ENCODE results near the gene CACNA1C. TPM values are rescaled to one million over a fixed set of nuclear protein-coding genes. Genes with fewer than 3 reads are reported as not detected.
A peak's percentile ranks its signal among the peaks of the same experiment; 100 is the strongest.
"Not testable (repeated sequence)": the region's sequence is repeated elsewhere in the genome, so short reads cannot be mapped to it uniquely, and the experiment has no call there.

The CACNA1C gene
- total RNA-seq, 1 donor from 2014 or later: 102 TPM

DNA sequence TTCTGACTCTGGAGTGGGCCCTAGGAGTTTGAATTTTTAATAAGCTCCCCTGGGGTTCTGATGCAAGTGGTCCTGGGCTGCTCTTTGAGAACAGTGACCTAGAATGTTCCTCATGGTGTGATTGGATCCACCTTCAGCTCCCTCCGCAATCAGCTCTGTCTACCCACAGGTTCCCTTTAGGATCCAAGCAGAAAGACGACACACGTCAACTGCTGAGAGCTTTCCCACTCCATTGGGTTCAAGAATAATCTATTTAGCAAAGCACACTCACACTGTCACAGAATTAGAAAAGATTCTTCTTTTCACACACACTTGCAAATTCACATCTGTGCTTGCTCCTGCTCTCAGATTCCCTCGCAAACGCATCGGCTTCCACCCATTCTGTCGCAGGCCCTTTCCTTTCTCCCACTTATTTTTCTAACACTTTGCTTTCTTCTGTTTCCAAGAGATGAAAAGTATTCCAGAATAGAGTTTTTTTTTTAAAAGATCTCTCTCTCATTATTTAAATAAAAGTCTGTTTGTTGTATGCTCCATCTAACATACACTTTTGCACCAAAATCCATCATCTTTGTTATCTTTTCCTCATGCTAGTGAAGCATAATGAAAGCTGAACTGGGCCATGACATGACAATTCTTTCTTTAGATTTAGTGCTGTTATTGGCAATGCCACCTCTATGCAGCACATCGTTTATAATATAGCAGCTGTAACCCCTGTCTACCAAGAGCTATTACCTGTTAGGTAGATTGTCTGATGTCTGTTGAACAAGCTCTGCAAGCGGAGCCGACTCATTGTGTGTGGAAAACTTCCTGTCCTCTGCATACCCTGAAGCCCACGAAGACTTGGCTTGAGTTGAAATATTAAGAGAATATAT is 73.1 kb downstream of the CACNA1C start:
- Histone ChIP-seq H3K27ac (peak overlapping the region; percentile 34 to 67), H3K4me1 (peaks cover 10 to 19% of the 10 kb centered on the region in 2 donors), H3K4me3 (no peak overlapping the region), H3K9me3 (no peaks in the 10 kb centered on the region), H3K27me3 (no peaks in the 10 kb centered on the region), H3K36me3 (no peaks in the 10 kb centered on the region)
- DNase-seq (ENCODE audit: low spot score in 2 of 2): no peak
- intact Hi-C loops (cut with DNase I): no loop called here
- no peak for TF ChIP-seq CTCF (IDR thresholded peaks at IDR 0.05)

GRCh38 chr12:2126676-2127406 is 74.1 kb downstream of the CACNA1C start:
- Histone ChIP-seq H3K36me3 (no peaks in the 10 kb centered on the region), H3K27me3 (no peaks in the 10 kb centered on the region), H3K9me3 (no peaks in the 10 kb centered on the region), H3K27ac (peak overlapping the region; percentile 29 to 67), H3K4me1 (peaks cover 7 to 16% of the 10 kb centered on the region in 2 donors), H3K4me3 (no peak overlapping the region)
- DNase-seq (ENCODE audit: low spot score in 2 of 2): no peak
- intact Hi-C loops (cut with DNase I): no loop called here
- TF ChIP-seq CTCF (IDR thresholded peaks at IDR 0.05): no peak

GRCh38 chr12:2129076-2129475 is 76.3 kb downstream of the CACNA1C start:
- peaks cover 7 to 16% of the 10 kb centered on the region in 2 donors for H3K4me1 ChIP-seq
- no peaks in the 10 kb centered on the region for H3K27me3 ChIP-seq
- H3K9me3 ChIP-seq: no peaks in the 10 kb centered on the region
- H3K27ac ChIP-seq: no peak overlapping the region
- no peak overlapping the region for H3K4me3 ChIP-seq
- no peaks in the 10 kb centered on the region for H3K36me3 ChIP-seq
- intact Hi-C loops (cut with DNase I): no loop called here
- TF ChIP-seq CTCF (IDR thresholded peaks at IDR 0.05): no peak
- DNase-seq (ENCODE audit: low spot score in 2 of 2): no peak

DNA sequence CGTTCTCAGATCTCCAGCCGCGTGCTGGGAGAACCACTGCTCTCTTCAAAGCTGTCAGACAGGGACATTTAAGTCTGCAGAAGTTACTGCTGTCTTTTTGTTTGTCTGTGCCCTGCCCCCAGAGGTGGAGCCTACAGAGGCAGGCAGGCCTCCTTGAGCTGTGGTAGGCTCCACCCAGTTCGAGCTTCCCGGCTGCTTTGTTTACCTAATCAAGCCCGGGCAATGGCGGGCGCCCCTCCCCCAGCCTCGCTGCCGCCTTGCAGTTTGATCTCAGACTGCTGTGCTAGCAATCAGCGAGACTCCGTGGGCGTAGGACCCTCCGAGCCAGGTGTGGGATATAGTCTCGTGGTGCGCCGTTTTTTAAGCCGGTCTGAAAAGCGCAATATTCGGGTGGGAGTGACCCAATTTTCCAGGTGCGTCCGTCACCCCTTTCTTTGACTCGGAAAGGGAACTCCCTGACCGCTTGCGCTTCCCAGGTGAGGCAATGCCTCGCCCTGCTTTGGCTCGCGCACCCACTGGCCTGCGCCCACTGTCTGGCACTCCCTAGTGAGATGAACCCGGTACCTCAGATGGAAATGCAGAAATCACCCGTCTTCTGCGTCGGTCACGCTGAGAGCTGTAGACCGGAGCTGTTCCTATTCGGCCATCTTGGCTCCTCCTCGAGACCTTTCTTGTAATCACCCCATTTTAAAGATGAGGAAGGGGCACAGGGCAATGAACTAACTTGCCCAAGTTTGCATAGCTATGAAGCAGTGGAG is 83.1 kb downstream of the CACNA1C start:
- Histone ChIP-seq H3K27ac (peak overlapping the region in 1 of 2 donors; percentile 4), H3K4me1 (peaks cover 11 to 32% of the 10 kb centered on the region in 2 donors)
- not testable (repeated sequence) for DNase-seq (ENCODE audit: low spot score in 2 of 2); H3K4me3 ChIP-seq; H3K36me3 ChIP-seq; H3K27me3 ChIP-seq; H3K9me3 ChIP-seq
- intact Hi-C loops (cut with DNase I): loop anchor here (5.0 kb wide), 1 partner anchor 56 kb away; no protein-coding TSS in a partner anchor

- no peak for DNase-seq (ENCODE audit: low spot score in 2 of 2)
- no peaks in the 10 kb centered on the region for H3K27me3 ChIP-seq
- H3K36me3 ChIP-seq: no peaks in the 10 kb centered on the region
- H3K9me3 ChIP-seq: no peaks in the 10 kb centered on the region
- no peak overlapping the region for H3K4me3 ChIP-seq
- peaks cover 14 to 34% of the 10 kb centered on the region in 2 donors for H3K4me1 ChIP-seq
- no peak for TF ChIP-seq CTCF (IDR thresholded peaks at IDR 0.05)
- H3K27ac ChIP-seq: peak overlapping the region; percentile 65 to 77
- intact Hi-C loops (cut with DNase I): loop anchor here (5.0 kb wide), 1 partner anchor 55 kb away; no protein-coding TSS in a partner anchor
Observed at GRCh38 chr12:2136901-2137300, 84.1 kb downstream of the CACNA1C start.
